PC-9 (cell line): ENCODE results near the gene KL.

Experiments used
- EZH2 ChIP-seq: fragments of 200-600 bp; sonication (generic); IDR thresholded peaks from 2 replicates; pipeline ENCODE4 v1.8.0; 2017; ENCODE audit warnings: antibody characterized with exemption, low read depth
- TF ChIP-seq, protein P1 (sequence below): fragments of 200-600 bp; sonication (generic); conservative IDR thresholded peaks from 2 replicates; pipeline ENCODE4 v1.6.1; 2017; ENCODE audit warnings: mixed run types, antibody characterized with exemption, mild to moderate bottlenecking, moderate library complexity

DNA sequence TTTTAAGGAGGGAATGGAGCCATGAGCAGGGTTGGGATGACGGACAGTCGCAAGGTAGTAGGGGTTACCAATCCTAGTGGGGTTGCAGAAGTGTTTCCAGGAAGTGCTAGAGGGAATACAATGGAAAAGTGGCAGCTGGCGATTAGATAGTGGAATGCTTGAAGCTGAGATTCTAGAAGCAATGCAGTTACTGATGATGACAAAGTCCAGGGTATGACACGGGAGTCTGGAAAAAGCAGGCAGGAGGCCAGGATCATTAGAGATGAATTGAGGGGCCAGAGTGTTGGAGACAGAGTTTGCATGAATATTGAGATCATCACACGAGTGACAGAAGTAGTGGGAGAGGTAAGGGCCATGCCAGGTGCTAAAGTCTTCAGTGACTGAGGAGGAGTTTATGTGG, 17.3 kb upstream of the KL start:
- TF ChIP-seq, protein P1, sequence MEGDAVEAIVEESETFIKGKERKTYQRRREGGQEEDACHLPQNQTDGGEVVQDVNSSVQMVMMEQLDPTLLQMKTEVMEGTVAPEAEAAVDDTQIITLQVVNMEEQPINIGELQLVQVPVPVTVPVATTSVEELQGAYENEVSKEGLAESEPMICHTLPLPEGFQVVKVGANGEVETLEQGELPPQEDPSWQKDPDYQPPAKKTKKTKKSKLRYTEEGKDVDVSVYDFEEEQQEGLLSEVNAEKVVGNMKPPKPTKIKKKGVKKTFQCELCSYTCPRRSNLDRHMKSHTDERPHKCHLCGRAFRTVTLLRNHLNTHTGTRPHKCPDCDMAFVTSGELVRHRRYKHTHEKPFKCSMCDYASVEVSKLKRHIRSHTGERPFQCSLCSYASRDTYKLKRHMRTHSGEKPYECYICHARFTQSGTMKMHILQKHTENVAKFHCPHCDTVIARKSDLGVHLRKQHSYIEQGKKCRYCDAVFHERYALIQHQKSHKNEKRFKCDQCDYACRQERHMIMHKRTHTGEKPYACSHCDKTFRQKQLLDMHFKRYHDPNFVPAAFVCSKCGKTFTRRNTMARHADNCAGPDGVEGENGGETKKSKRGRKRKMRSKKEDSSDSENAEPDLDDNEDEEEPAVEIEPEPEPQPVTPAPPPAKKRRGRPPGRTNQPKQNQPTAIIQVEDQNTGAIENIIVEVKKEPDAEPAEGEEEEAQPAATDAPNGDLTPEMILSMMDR: no peak
- TF ChIP-seq EZH2: no peak
